Neural progenitor cell (in vitro differentiated cells): ENCODE results near the gene BTBD7. TPM values are rescaled to one million over a fixed set of nuclear protein-coding genes. Genes with fewer than 3 reads are reported as not detected.

Experiments used
- DNase-seq: peaks from one replicate; pipeline ENCODE4 v3.0.0-alpha.2; 2016; ENCODE audit warnings: low spot score
- H2AFZ ChIP-seq: fragments of 200-600 bp; sonication (generic); replicated peaks from 2 replicates; pipeline ENCODE4 v1.6.1; 2016; ENCODE audit warnings: antibody characterized with exemption
- H3F3A ChIP-seq: fragments of 200-600 bp; sonication (generic); 2 replicates; pipeline ENCODE4 v1.6.1; 2016; ENCODE audit warnings: antibody characterized with exemption, low read depth
- H3K27ac ChIP-seq: fragments of 200-600 bp; sonication (generic); 2 replicates; pipeline ENCODE4 v1.5.1; 2016; ENCODE audit warnings: mild to moderate bottlenecking
- H3K27me3 ChIP-seq: fragments of 200-600 bp; sonication (generic); 2 replicates; pipeline ENCODE4 v1.6.1; 2016; ENCODE audit warnings: mild to moderate bottlenecking, moderate library complexity
- H3K36me3 ChIP-seq: fragments of 200-600 bp; sonication (generic); 2 replicates; pipeline ENCODE4 v1.5.1; 2016
- H3K4me1 ChIP-seq: fragments of 200-600 bp; sonication (generic); 2 replicates; pipeline ENCODE4 v1.6.1; 2016; ENCODE audit warnings: mixed run types
- H3K4me2 ChIP-seq: fragments of 200-600 bp; sonication (generic); 2 replicates; pipeline ENCODE4 v1.6.1; 2016
- H3K4me3 ChIP-seq: fragments of 200-600 bp; sonication (generic); 2 replicates; pipeline ENCODE4 v1.5.1; 2016
- H3K79me2 ChIP-seq: fragments of 200-600 bp; sonication (generic); 2 replicates; pipeline ENCODE4 v1.6.1; 2016; ENCODE audit warnings: low read depth
- H3K9ac ChIP-seq: fragments of 200-600 bp; sonication (generic); 2 replicates; pipeline ENCODE4 v1.6.1; 2016
- H3K9me3 ChIP-seq: fragments of 200-600 bp; sonication (generic); 2 replicates; pipeline ENCODE4 v1.5.1; 2016; ENCODE audit warnings: low read depth
- H4K20me1 ChIP-seq: fragments of 200-600 bp; sonication (generic); 2 replicates; pipeline ENCODE4 v1.6.1; 2016; ENCODE audit warnings: low read depth
- H3K27ac Mint-ChIP-seq: 3 replicates; pipeline ENCODE4 v1.8.0; 2021; ENCODE audit warnings: mixed read lengths
- H3K27me3 Mint-ChIP-seq: 2 replicates; pipeline ENCODE4 v1.8.0; 2022; ENCODE audit warnings: low read depth, mild to moderate bottlenecking, inconsistent platforms, moderate library complexity, mixed read lengths; ENCODE audit not compliant: insufficient read depth
- H3K36me3 Mint-ChIP-seq: 3 replicates; pipeline ENCODE4 v1.8.0; 2021; ENCODE audit warnings: mixed read lengths
- H3K4me1 Mint-ChIP-seq: 3 replicates; pipeline ENCODE4 v1.8.0; 2021; ENCODE audit warnings: mixed read lengths
- H3K4me3 Mint-ChIP-seq: 3 replicates; pipeline ENCODE4 v1.8.0; 2021; ENCODE audit warnings: mild to moderate bottlenecking, moderate library complexity, mixed read lengths
- H3K9me3 Mint-ChIP-seq: 3 replicates; pipeline ENCODE4 v1.8.0; 2020; ENCODE audit warnings: mixed read lengths
- CTCF ChIP-seq: fragments of 200-600 bp; sonication (generic); IDR thresholded peaks from 2 replicates; pipeline ENCODE4 v1.5.1; 2017; ENCODE audit warnings: antibody characterized with exemption, mild to moderate bottlenecking
- EZH2 ChIP-seq: fragments of 200-600 bp; sonication (generic); IDR thresholded peaks from 2 replicates; pipeline ENCODE4 v1.6.1; 2017; ENCODE audit warnings: antibody characterized with exemption, mild to moderate bottlenecking, moderate library complexity
- EZH2phosphoT487 ChIP-seq: fragments of 200-600 bp; sonication (generic); IDR thresholded peaks from 2 replicates; pipeline ENCODE4 v1.6.1; 2017; ENCODE audit warnings: antibody characterized with exemption
- total RNA-seq: library from RNA; depleted of rRNA; stranded (reverse); fragments of >200 nt; gene quantifications from 2 replicates; pipeline ENCODE4 v1.2.3, GENCODE V29; 2015; ENCODE audit warnings: low replicate concordance

BTBD7 gene
- total RNA-seq, 1 donor from 2014 or later, result 44.7 TPM

DNA sequence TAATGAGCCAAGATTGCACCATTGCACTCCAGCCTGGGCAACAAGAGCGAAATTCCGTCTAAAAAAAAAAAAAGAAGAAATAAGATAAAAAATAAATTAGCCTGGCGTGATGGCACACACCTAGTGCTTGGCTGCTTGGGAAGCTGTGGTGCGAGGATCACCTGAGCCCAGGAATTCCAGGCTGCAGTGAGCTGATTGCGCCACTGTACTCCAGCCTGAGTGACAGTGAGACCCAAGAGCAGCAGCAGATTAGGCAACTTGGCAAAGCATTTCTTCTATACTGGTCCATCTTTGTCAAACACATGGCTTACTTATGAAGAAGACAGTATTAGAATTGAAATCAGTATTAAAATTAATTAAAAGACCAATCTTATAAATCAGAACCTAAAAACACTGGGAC is 132.3 kb downstream of the BTBD7 start:
- Histone ChIP-seq H3K4me2 (no peak overlapping the region), H3K4me3 (no peak overlapping the region), H3K4me1 (no peaks in the 10 kb centered on the region), H3K9me3 (no peaks in the 10 kb centered on the region), H2AFZ (no peak overlapping the region), H3K36me3 (no peaks in the 10 kb centered on the region), H4K20me1 (no peaks in the 10 kb centered on the region), H3F3A (no peaks in the 10 kb centered on the region), H3K27ac (no peak overlapping the region), H3K9ac (no peak overlapping the region), H3K79me2 (peaks cover 26% of the 10 kb centered on the region), H3K27me3 (no peaks in the 10 kb centered on the region)
- H3K4me3 Mint-ChIP-seq, result no peak overlapping the region
- H3K4me1 Mint-ChIP-seq, result peaks cover under 1% of the 10 kb centered on the region
- no peak overlapping the region for H3K27ac Mint-ChIP-seq
- peaks cover 2% of the 10 kb centered on the region for H3K27me3 Mint-ChIP-seq
- no peaks in the 10 kb centered on the region for H3K9me3 Mint-ChIP-seq
- TF ChIP-seq CTCF (no peak), EZH2 (no peak), EZH2phosphoT487 (no peak)
- DNase-seq, result no peak
- H3K36me3 Mint-ChIP-seq, result no peaks in the 10 kb centered on the region

DNA sequence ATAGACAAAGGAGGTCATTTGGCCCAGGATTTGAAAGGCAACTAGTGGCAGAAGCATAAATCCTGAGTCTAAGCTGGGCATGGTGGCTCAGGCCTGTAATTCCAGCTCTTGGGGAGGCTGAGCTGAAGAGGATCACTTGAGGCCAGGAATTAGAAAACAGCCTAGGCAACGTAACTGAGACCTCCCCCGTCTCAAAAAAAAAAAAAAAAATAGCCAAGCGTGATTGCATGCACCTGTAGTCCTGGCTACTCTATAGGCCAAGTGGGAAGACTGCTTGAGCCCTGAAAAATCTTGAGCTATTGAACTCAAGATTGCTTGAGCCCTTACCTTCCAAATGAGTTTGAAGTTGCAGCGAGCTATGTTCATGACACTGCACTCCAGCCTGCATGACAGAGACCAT is 133.8 kb downstream of the BTBD7 start:
- Histone ChIP-seq H3K4me1 (no peaks in the 10 kb centered on the region), H4K20me1 (no peaks in the 10 kb centered on the region), H3K79me2 (peaks cover 10% of the 10 kb centered on the region), H2AFZ (no peak overlapping the region), H3K36me3 (no peaks in the 10 kb centered on the region), H3K9ac (no peak overlapping the region), H3K4me3 (no peak overlapping the region), H3K4me2 (no peak overlapping the region), H3F3A (no peaks in the 10 kb centered on the region), H3K9me3 (no peaks in the 10 kb centered on the region), H3K27me3 (no peaks in the 10 kb centered on the region), H3K27ac (no peak overlapping the region)
- Mint-ChIP-seq H3K4me1 (no peaks in the 10 kb centered on the region), H3K27ac (no peak overlapping the region), H3K36me3 (peaks cover 2% of the 10 kb centered on the region), H3K27me3 (no peaks in the 10 kb centered on the region), H3K9me3 (no peaks in the 10 kb centered on the region), H3K4me3 (no peak overlapping the region)
- no peak for DNase-seq
- TF ChIP-seq CTCF, result no peak
- no peak for TF ChIP-seq EZH2
- no peak for TF ChIP-seq EZH2phosphoT487

DNA sequence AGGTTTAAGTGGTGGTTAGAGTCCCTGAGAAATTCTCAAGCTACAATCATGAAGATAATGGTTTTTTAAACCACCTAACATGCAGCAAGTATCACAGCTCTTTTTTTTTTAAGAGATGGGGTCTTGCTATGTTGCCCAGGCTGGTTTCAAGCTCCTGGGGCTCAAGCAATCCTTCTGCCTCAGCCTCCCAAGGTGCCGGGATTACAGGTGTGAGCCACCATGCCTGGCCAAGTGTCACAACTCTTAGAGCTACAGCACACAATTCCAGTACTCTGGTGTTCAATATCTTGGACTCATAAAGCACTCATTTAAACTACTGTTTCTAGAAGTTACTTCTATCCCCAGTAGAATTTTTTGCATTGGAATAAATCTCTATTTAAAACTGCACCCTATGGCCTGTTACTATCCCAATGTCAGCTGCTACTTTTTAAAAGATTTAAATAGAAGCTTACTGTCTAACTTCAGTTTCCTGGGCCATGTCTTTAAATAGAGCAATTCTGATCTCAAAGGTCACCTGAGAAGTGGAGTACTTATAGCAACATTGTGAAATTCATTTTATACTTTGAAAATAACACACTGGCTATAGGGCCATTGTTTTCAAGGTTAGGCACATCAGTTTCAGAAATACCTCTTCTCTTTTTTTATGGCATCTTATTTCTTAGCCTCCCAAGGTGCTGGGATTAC is 137.4 kb downstream of the BTBD7 start:
- Histone ChIP-seq H3K4me1 (no peaks in the 10 kb centered on the region), H3K4me3 (no peak overlapping the region), H3K9me3 (no peaks in the 10 kb centered on the region), H2AFZ (no peak overlapping the region), H3K4me2 (no peak overlapping the region), H3K9ac (no peak overlapping the region), H4K20me1 (no peaks in the 10 kb centered on the region), H3K79me2 (no peaks in the 10 kb centered on the region), H3K27ac (no peak overlapping the region), H3K36me3 (no peaks in the 10 kb centered on the region), H3F3A (no peaks in the 10 kb centered on the region), H3K27me3 (no peaks in the 10 kb centered on the region)
- H3K27me3 Mint-ChIP-seq, result no peaks in the 10 kb centered on the region
- H3K27ac Mint-ChIP-seq, result no peak overlapping the region
- H3K36me3 Mint-ChIP-seq, result peaks cover 8% of the 10 kb centered on the region
- H3K9me3 Mint-ChIP-seq, result no peaks in the 10 kb centered on the region
- no peak overlapping the region for H3K4me3 Mint-ChIP-seq
- H3K4me1 Mint-ChIP-seq, result no peaks in the 10 kb centered on the region
- DNase-seq, result no peak
- TF ChIP-seq EZH2 (no peak), CTCF (no peak), EZH2phosphoT487 (no peak)

Other genes starting within 250 kb of the BTBD7 start
- 25.8 and 34.6 TPM in 2 replicates for gene ITPK1, start 217.1 kb downstream of the BTBD7 start, total RNA-seq
- gene MOAP1, start 148.1 kb downstream of the BTBD7 start, total RNA-seq, result 26.9 and 34.6 TPM in 2 replicates
- gene LYSET, start 147.7 kb downstream of the BTBD7 start, total RNA-seq, result 16.1 and 17.2 TPM in 2 replicates
- 11.2 and 24.6 TPM in 2 replicates for gene GON7, start 126.0 kb downstream of the BTBD7 start, total RNA-seq
- 47.6 and 55.7 TPM in 2 replicates for gene UBR7, start 125.8 kb downstream of the BTBD7 start, total RNA-seq
- not detected in 2 replicates for gene COX8C, start 14.1 kb upstream of the BTBD7 start, total RNA-seq
- gene UNC79, start 97.9 kb upstream of the BTBD7 start, total RNA-seq, result 2.1 and 2.2 TPM in 2 replicates